Effector memory CD4-positive, alpha-beta T cell (primary cell): Measurements from ENCODE around the gene SLC35B1.
A peak's percentile ranks its signal among the peaks of the same experiment; 100 is the strongest.
"Not testable (repeated sequence)": the region's sequence is repeated elsewhere in the genome, so short reads cannot be mapped to it uniquely, and the experiment has no call there.

ENCODE experiments used
- DNase-seq, 3 donors: peaks; one replicate each; pipeline ENCODE4 v3.0.0-alpha.2; 2020
- H3K27ac ChIP-seq: 2 replicates; pipeline ENCODE4 v1.7.0; 2013; ENCODE audit warnings: mild to moderate bottlenecking, low read length, moderate library complexity; ENCODE audit not compliant: insufficient read depth, poor library complexity, severe bottlenecking
- H3K27me3 ChIP-seq: replicated peaks from 2 replicates; pipeline ENCODE4 v1.7.0; 2013; ENCODE audit warnings: mild to moderate bottlenecking, low read length; ENCODE audit not compliant: insufficient read depth, control insufficient read depth, poor library complexity, severe bottlenecking
- H3K36me3 ChIP-seq: 2 replicates; pipeline ENCODE4 v1.7.0; 2013; ENCODE audit warnings: mild to moderate bottlenecking, low read length, moderate library complexity; ENCODE audit not compliant: control insufficient read depth, insufficient read depth
- H3K4me1 ChIP-seq: 2 replicates; pipeline ENCODE4 v1.7.0; 2013; ENCODE audit warnings: low read length, mild to moderate bottlenecking; ENCODE audit not compliant: control insufficient read depth, insufficient read depth, poor library complexity, severe bottlenecking
- H3K4me3 ChIP-seq: 2 replicates; pipeline ENCODE4 v1.7.0; 2013; ENCODE audit warnings: low read length, low read depth, mild to moderate bottlenecking; ENCODE audit not compliant: insufficient read depth, poor library complexity, severe bottlenecking
- H3K9me3 ChIP-seq: 2 replicates; pipeline ENCODE4 v1.7.0; 2013; ENCODE audit warnings: mild to moderate bottlenecking, low read length, moderate library complexity; ENCODE audit not compliant: control insufficient read depth

The SLC35B1 gene

DNA sequence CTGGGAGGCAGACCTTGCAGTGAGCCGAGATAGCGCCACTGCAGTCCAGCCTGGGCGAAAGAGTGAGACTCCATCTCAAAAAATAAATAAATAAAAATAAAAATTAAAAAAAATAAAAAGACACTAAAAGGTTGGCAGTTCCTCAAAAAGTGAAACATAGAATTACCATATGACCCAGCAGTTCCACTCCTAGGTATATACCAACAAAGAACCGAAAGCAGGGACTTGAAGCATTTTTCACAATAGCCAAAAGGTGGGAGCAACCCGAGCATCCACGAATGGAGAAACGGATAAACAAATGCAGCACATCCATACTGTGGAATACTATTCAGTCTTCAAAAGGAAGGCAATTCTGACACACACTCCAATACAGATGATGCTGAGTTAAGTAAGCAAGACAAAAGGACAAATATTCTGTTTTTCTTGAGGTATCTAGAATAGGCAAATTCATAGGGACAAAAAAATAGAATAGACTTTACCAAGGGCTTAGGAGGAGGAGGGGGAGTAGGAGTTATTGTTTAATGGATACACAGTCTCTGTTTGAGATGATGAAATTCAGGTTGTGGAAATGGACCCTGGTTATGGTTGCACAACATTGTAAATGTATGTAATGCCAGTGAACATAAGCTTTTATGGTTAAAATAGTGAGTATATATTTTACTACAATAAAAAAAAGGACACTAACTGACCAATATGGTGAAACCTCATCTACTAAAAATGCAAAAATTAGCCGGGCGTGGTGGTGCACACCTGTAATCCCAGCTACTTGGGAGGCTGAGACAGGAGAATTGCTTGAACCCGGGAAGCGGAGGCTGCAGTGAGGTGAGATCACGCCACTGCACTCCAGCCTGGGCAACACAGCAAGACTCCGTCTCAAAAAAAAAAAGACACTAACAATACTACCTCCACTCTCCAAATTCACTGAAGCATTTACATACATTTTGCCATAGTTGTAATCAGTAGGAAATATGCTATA, 27.0 kb upstream of the SLC35B1 start:
- Histone ChIP-seq H3K9me3 (no peaks in the 10 kb centered on the region), H3K27me3 (no peaks in the 10 kb centered on the region), H3K4me1 (peaks cover 35% of the 10 kb centered on the region), H3K27ac (peak overlapping the region; percentile 57), H3K4me3 (no peak overlapping the region), H3K36me3 (peaks cover 28% of the 10 kb centered on the region)
- no peak for DNase-seq

DNA sequence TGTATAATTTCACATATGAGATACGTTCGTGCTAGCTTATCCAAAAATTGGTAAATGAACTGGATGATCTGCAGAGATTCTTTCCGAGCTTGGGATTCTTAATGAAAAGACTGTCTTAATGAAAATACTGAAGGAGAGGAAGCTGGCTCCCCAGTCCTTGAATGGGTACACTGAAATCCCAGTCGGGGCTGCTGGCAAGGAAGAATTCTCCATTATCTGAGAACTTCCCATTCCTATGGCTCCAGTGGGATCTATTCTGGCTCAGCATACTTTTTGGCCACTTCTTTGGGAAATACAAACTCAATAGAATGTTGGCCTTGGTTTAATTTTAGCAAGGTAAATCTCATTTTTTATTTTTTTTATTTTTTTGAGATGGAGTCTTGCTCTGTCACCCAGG, 23.7 kb upstream of the SLC35B1 start:
- Histone ChIP-seq H3K27me3 (no peaks in the 10 kb centered on the region), H3K9me3 (no peaks in the 10 kb centered on the region), H3K36me3 (peaks cover 37% of the 10 kb centered on the region), H3K27ac (no peak overlapping the region), H3K4me3 (no peak overlapping the region), H3K4me1 (peaks cover 5% of the 10 kb centered on the region)
- no peak for DNase-seq

DNA sequence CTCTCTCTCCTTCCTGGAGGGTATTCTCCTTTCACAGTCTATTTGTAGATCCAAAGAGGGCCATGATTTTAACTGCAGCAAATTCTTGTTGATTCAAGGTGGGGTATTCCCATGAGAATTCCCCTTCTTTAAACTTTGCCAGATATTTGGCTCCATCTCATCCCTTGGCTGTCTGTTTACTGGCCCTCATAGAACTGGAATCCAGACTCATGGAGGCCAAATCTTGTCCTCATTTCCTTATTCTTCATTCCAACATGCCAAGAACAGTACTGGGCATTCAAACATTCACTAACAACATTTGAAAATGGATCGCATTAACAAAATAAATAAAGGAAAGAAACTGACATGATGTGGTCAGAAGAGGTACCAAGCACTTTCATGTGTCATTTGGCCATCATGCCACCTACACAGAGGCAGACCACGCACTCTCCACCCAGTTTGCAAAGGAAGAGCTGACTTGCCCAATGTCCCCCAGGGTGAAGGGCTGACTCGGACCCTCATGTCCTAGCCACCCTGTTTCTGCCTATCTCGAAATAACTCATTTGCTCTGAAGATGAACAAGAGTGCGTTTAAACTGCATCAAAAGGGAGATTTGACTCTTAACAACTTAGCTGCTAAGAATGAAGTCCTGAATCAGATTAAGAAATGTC, 23.1 kb upstream of the SLC35B1 start:
- Histone ChIP-seq H3K4me3 (no peak overlapping the region), H3K4me1 (peaks cover 3% of the 10 kb centered on the region), H3K27ac (peak overlapping the region; percentile 40), H3K9me3 (no peaks in the 10 kb centered on the region), H3K36me3 (peaks cover 41% of the 10 kb centered on the region), H3K27me3 (no peaks in the 10 kb centered on the region)
- DNase-seq, result no peak

DNA sequence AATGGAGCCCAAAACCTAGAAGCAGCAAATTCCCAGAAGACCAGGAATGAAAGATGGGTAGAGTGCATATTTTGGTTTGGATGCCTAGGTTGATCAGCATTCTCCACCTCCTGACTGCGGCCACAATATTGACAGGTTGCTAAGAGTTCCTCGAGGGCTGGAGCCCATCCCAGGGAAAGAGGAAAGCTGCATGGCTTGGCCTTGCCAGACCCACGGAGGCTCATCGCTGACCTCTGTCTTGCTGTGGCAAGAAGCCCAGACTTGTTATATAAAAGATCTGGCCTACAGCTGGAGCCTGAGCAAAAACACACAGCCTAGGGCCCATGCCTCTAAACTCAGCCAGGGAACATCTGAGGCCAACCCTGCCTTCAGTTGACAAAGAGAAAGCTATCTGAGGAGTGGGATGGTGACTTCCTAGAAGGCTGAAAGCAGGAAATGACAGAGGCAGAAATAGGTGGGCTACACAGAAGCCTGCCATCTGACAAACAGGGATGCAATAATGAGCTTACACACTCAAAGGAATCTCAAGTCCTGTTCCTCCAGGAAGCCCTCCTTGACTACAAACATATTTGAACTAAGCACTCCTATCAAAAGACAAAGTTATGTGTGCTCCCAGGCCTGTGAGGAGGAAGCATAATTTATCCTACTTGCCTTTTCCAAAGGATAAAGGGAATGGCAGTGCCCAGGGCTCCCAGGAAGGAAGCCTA, 22.5 kb upstream of the SLC35B1 start:
- Histone ChIP-seq H3K4me1 (peaks cover 3% of the 10 kb centered on the region), H3K27ac (peak overlapping the region; percentile 40), H3K27me3 (no peaks in the 10 kb centered on the region), H3K4me3 (no peak overlapping the region), H3K36me3 (peaks cover 48% of the 10 kb centered on the region), H3K9me3 (no peaks in the 10 kb centered on the region)
- no peak for DNase-seq

DNA sequence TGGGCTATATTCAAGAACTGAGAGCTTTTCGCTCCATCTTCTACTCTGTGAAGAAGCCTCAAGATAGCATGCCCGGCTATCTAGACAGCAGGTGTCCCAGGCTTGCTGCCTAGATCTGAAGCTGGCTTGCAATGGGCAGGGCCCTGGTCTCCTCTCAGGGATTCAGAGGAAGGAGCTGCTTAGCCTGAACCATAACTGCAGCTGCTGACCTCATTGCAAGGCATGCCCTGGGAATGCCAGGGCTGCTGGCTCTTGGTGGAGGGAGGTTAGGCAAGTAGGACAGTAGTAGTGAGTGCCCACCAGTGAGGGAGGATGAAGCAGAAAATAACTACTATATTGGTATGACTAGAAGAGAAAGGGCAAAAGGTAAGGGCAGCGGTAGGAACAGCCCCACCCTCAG, 21.3 kb upstream of the SLC35B1 start:
- Histone ChIP-seq H3K36me3 (peaks cover 53% of the 10 kb centered on the region), H3K27ac (no peak overlapping the region), H3K4me1 (peaks cover 3% of the 10 kb centered on the region), H3K4me3 (no peak overlapping the region), H3K9me3 (no peaks in the 10 kb centered on the region), H3K27me3 (no peaks in the 10 kb centered on the region)
- DNase-seq, result no peak

DNA sequence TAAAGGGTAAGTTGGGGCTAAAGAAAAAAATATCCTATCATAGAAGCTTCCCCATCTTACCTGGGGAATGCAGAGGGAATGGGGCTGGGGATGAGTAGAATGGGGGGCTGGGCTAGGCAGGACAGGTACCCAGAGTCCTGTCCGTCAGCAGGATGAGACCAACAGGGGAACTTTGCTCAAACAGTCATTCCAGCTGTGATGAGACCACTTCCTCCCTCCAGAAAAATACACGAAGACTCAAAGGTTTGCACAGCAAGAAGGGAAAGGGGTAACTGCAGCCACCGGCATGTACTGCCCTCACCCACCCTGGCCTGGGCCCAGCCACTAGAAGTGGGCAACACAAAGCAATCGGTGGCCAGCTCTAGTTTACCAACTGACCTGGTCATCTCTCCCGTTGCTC, 20.7 kb upstream of the SLC35B1 start:
- DNase-seq, result no peak
- Histone ChIP-seq H3K9me3 (no peaks in the 10 kb centered on the region), H3K27me3 (no peaks in the 10 kb centered on the region), H3K4me3 (no peak overlapping the region), H3K4me1 (peaks cover 3% of the 10 kb centered on the region), H3K36me3 (peaks cover 59% of the 10 kb centered on the region), H3K27ac (no peak overlapping the region)

DNA sequence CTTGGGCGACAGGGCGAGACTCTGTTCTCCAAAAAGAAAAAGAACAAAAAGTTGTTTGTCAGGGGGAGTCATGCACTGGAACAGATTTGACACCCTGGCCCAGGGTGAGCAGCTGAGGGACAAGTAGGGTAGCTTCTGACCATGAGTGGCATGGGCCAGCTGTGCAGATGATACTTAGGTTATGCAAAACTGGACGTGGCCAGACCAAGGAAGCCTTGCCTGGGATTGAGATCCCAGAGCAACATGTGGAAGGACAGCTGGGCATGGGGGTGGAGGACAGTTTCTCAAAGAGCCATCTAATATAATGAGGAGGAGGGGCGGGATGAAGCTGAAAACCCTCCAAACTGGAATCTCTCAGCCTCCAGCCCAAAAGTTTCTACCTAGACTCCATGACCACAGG, 19.6 kb upstream of the SLC35B1 start:
- Histone ChIP-seq H3K27me3 (no peaks in the 10 kb centered on the region), H3K36me3 (peaks cover 61% of the 10 kb centered on the region), H3K9me3 (no peaks in the 10 kb centered on the region), H3K4me3 (no peak overlapping the region), H3K4me1 (peaks cover 6% of the 10 kb centered on the region), H3K27ac (no peak overlapping the region)
- DNase-seq, result no peak

DNA sequence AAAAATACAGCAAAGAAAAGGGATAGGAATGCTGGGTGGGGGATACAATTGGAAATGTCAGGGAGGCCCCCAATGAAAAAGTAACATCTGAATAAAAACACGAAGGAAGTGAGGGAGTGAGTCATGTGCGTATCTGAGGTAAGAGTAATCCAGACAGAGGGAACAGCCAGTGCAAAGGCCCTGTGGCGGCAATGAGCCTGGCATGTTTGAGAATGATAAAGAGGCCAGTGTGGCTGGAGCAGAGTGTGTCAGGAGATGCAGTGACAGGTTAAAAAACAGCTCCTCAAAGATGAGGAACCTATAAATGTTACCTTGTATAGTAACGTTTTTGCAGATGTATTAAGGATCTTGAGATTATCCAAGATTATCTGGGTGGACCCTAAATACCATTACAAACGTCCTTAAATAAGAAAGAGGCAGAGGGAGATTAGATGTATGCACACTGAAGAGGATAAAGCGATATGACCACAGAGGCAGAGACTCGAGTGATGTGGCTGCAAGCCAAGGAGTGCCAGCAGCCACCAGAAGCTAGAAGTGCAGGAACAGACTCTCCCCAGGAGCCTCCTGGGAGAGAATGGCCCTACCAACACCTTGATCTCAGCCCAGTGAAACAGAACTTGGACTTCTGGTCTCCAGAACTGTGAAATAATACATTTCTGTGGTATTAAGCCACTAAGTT, 17.8 kb upstream of the SLC35B1 start:
- no peak for DNase-seq

DNA sequence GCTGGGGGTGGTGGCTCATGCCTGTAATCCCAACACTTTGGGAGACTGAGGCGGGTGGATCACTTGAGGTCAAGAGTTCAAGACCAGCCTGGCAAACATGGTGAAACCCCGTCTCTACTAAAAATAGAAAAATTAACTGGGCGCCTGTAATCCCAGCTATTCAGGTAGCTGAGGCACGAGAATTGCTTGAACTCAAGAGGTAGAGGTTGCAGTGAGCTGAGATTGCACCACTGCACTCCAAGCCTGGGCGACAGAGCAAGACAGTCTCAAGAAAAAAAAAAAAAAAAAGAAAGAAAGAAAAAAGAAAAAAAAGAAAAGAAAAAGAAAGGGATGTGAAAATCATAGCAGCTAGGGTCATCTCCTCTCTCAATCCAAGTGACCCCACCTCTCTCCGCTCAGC, 16.8 kb upstream of the SLC35B1 start:
- H3K4me1 ChIP-seq, H3K27ac ChIP-seq, H3K27me3 ChIP-seq, H3K4me3 ChIP-seq, H3K9me3 ChIP-seq, DNase-seq: not testable (repeated sequence)
- H3K36me3 ChIP-seq, result peaks cover 68% of the 10 kb centered on the region

More for the DNA sequence above, 17.8 kb upstream of the SLC35B1 start:
- Histone ChIP-seq H3K36me3 (peaks cover 65% of the 10 kb centered on the region), H3K27me3 (no peaks in the 10 kb centered on the region), H3K4me3 (no peak overlapping the region), H3K27ac (no peak overlapping the region), H3K9me3 (no peaks in the 10 kb centered on the region), H3K4me1 (peaks cover 4% of the 10 kb centered on the region)
